Panc1 (cell line): ENCODE data around the gene ANKRA2. TPM values are rescaled to one million over a fixed set of nuclear protein-coding genes. Genes with fewer than 3 reads are reported as not detected.

Source experiments
- ATAC-seq: fragments of 200-7000 bp; cut with Tn5 transposase; 2 replicates; pipeline ENCODE4 v1.9.1; 2020; ENCODE audit warnings: mild to moderate bottlenecking, moderate library complexity
- BruUV-seq: library from RNA; stranded (reverse); fragments of 400-500 nt; replicated peaks from 2 replicates; lab custom pipeline; 2021; lab: Mats Ljungman, UMichigan
- CTCF ChIA-PET: fragments of 300-600 bp; sonication (Branson Sonifier 250); formaldehyde crosslinking; loops from one replicate; lab custom pipeline; 2022; ENCODE audit warnings: antibody characterized with exemption; lab: Charles Lee
- POLR2A ChIA-PET: fragments of 300-600 bp; sonication (Branson Sonifier 250); formaldehyde crosslinking; loops from one replicate; lab custom pipeline; 2022; ENCODE audit warnings: antibody characterized with exemption; lab: Charles Lee
- DNase-seq: peaks from one replicate; pipeline ENCODE4 v3.0.0-alpha.2; 2010; ENCODE audit warnings: low read depth, low spot score
- H3K27ac ChIP-seq: 2 replicates; pipeline ENCODE4 v1.5.1; 2011; ENCODE audit warnings: mild to moderate bottlenecking, low read length, inconsistent platforms
- H3K27me3 ChIP-seq: fragments of 200-500 bp; sonication (Bioruptor generic); 2 replicates; pipeline ENCODE4 v1.6.0; 2014; ENCODE audit warnings: low read length, inconsistent platforms; ENCODE audit not compliant: control insufficient read depth, insufficient read depth
- H3K36me3 ChIP-seq: fragments of 200-500 bp; sonication (Bioruptor generic); 2 replicates; pipeline ENCODE4 v1.5.1; 2014; ENCODE audit warnings: inconsistent platforms, mild to moderate bottlenecking, low read length, moderate library complexity; ENCODE audit not compliant: control insufficient read depth, insufficient read depth
- H3K4me1 ChIP-seq: 2 replicates; pipeline ENCODE4 v1.5.1; 2011; ENCODE audit warnings: inconsistent platforms, mild to moderate bottlenecking, low read length, moderate library complexity; ENCODE audit not compliant: control insufficient read depth, insufficient read depth
- H3K4me3 ChIP-seq, 2 experiments: 2 replicates each; pipeline ENCODE4 v1.5.1; 2011 to 2012; ENCODE audit warnings: low read depth in 2 of 2, low read length in 2 of 2, mild to moderate bottlenecking in 2 of 2, inconsistent platforms in 1 of 2, moderate library complexity in 1 of 2
- H3K9me3 ChIP-seq: fragments of 200-500 bp; sonication (Bioruptor generic); 2 replicates; pipeline ENCODE4 v1.5.1; 2014; ENCODE audit warnings: low read depth, mild to moderate bottlenecking, inconsistent platforms, low read length, moderate library complexity; ENCODE audit not compliant: control insufficient read depth, insufficient read depth
- POLR2AphosphoS5 ChIP-seq: IDR thresholded peaks from 2 replicates; pipeline ENCODE4 v1.6.1; 2012; ENCODE audit warnings: mild to moderate bottlenecking, low read depth, low read length, moderate library complexity
- SIN3A ChIP-seq: IDR thresholded peaks from 2 replicates; pipeline ENCODE4 v1.6.1; 2012; ENCODE audit warnings: low read depth, mild to moderate bottlenecking, low read length, moderate library complexity, borderline replicate concordance; ENCODE audit not compliant: insufficient read depth
- TCF7L2 ChIP-seq: IDR thresholded peaks from 2 replicates; pipeline ENCODE4 v1.6.1; 2011; ENCODE audit warnings: mild to moderate bottlenecking, low read depth, low read length, inconsistent platforms
- in situ Hi-C: cut with HindIII; loops from 2 replicates; pipeline ENCODE4 v1.10.0; 2016; ENCODE audit warnings: low sequenced_read_pairs, low pct_unique_long_range_greater_than_20kb
- intact Hi-C: fragments of 100-400 bp; cut with micrococcal nuclease; formaldehyde crosslinking; loops from one replicate; pipeline ENCODE4 v1.10.0; 2022; ENCODE audit not compliant: unreplicated experiment
- total RNA-seq: library from RNA; stranded (reverse); gene quantifications from one replicate; pipeline ENCODE4 v1.2.1, GENCODE V29; 2021; ENCODE audit not compliant: unreplicated experiment
- TF ChIP-seq, protein P1 (sequence below), 2 experiments: IDR thresholded peaks; 2 replicates each; pipeline ENCODE4 v1.6.1; 2011 to 2012; ENCODE audit warnings: low read depth in 2 of 2, control low read depth in 1 of 2, low read length in 1 of 2, mild to moderate bottlenecking in 1 of 2, moderate library complexity in 1 of 2; ENCODE audit not compliant: insufficient read depth in 1 of 2
- TF ChIP-seq, protein P2 (sequence below): fragments of 450-650 bp; IDR thresholded peaks from 2 replicates; pipeline ENCODE4 v1.5.1; 2017; ENCODE audit warnings: mild to moderate bottlenecking

ANKRA2 gene
- total RNA-seq, 1 experiment from 2014 or later, result 6.7 TPM

DNA sequence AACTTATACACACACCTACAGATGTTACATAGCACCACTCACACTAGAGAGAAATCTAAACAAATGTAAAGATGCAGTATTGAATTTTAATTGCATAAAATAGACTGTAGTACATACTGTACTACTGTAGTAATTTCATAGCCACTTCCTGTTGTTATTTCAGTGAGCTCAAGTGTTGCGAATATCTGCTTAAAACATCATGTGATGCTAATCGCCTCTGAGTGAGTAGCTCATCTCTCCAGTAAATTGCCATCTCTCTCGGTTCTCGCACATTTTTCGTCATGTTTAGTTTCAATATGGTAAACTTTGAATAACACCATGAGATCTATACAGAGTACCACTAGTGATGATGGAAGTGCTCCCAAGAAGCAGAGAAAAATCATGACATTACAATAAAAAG lies 38.6 kb upstream of the ANKRA2 start:
- CTCF ChIA-PET, result no interaction called here
- Histone ChIP-seq H3K27me3 (no peaks in the 10 kb centered on the region), H3K4me3 (no peak overlapping the region), H3K9me3 (peaks cover 8% of the 10 kb centered on the region; the same call in 1 of the 2 replicates), H3K36me3 (no peaks in the 10 kb centered on the region), H3K27ac (no peak overlapping the region), H3K4me1 (peaks cover 17% of the 10 kb centered on the region)
- intact Hi-C loops, result no loop called here
- no peak for DNase-seq
- ATAC-seq, result no peak
- in situ Hi-C loops, result no loop called here
- BruUV-seq, result no TSS peak
- POLR2A ChIA-PET, result no interaction called here
- TF ChIP-seq TCF7L2 (no peak), SIN3A (no peak), POLR2AphosphoS5 (no peak)
- TF ChIP-seq, protein P1, sequence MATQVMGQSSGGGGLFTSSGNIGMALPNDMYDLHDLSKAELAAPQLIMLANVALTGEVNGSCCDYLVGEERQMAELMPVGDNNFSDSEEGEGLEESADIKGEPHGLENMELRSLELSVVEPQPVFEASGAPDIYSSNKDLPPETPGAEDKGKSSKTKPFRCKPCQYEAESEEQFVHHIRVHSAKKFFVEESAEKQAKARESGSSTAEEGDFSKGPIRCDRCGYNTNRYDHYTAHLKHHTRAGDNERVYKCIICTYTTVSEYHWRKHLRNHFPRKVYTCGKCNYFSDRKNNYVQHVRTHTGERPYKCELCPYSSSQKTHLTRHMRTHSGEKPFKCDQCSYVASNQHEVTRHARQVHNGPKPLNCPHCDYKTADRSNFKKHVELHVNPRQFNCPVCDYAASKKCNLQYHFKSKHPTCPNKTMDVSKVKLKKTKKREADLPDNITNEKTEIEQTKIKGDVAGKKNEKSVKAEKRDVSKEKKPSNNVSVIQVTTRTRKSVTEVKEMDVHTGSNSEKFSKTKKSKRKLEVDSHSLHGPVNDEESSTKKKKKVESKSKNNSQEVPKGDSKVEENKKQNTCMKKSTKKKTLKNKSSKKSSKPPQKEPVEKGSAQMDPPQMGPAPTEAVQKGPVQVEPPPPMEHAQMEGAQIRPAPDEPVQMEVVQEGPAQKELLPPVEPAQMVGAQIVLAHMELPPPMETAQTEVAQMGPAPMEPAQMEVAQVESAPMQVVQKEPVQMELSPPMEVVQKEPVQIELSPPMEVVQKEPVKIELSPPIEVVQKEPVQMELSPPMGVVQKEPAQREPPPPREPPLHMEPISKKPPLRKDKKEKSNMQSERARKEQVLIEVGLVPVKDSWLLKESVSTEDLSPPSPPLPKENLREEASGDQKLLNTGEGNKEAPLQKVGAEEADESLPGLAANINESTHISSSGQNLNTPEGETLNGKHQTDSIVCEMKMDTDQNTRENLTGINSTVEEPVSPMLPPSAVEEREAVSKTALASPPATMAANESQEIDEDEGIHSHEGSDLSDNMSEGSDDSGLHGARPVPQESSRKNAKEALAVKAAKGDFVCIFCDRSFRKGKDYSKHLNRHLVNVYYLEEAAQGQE (IDR thresholded peaks at IDR 0.05; ENCODE audit: insufficient read depth in 1 of 2, low read depth in 2 of 2, low read length in 1 of 2), result no peak
- TF ChIP-seq, protein P2, sequence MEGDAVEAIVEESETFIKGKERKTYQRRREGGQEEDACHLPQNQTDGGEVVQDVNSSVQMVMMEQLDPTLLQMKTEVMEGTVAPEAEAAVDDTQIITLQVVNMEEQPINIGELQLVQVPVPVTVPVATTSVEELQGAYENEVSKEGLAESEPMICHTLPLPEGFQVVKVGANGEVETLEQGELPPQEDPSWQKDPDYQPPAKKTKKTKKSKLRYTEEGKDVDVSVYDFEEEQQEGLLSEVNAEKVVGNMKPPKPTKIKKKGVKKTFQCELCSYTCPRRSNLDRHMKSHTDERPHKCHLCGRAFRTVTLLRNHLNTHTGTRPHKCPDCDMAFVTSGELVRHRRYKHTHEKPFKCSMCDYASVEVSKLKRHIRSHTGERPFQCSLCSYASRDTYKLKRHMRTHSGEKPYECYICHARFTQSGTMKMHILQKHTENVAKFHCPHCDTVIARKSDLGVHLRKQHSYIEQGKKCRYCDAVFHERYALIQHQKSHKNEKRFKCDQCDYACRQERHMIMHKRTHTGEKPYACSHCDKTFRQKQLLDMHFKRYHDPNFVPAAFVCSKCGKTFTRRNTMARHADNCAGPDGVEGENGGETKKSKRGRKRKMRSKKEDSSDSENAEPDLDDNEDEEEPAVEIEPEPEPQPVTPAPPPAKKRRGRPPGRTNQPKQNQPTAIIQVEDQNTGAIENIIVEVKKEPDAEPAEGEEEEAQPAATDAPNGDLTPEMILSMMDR, result no peak

DNA sequence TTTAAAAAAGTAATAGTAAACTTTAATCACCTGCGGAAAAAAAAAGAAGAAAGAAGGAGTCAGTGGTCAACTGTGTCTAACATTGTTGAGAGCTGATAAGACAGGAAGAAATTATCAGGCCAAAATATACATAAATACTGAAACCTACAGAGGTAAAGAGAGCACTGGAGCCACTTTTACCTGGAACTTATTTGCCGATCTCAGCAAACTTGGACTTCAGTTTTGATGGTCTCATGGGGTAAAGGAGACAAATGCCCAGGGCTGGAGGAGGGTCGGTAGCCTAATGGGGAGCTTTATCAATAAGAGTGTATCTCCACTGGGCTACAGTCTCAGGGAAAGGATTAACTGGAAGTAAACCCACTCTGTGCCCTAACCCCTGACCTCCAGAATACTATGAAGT lies 33.9 kb upstream of the ANKRA2 start:
- H3K4me1 ChIP-seq, result no peaks in the 10 kb centered on the region
- intact Hi-C loops, result loop anchor here (10.0 kb wide), 1 partner anchor 1045 kb away; the partner anchor contains the start of gene ENC1
- H3K27ac ChIP-seq, result no peak overlapping the region
- no TSS peak for BruUV-seq
- in situ Hi-C loops, result no loop called here
- DNase-seq, result no peak
- TF ChIP-seq, protein P2, result no peak
- TF ChIP-seq POLR2AphosphoS5 (no peak), SIN3A (no peak), TCF7L2 (no peak)
- TF ChIP-seq, protein P1 (IDR thresholded peaks at IDR 0.05; ENCODE audit: insufficient read depth in 1 of 2, low read depth in 2 of 2, low read length in 1 of 2), result no peak
- POLR2A ChIA-PET, result no interaction called here
- H3K27me3 ChIP-seq, result no peaks in the 10 kb centered on the region
- H3K4me3 ChIP-seq, result no peak overlapping the region
- CTCF ChIA-PET, result no interaction called here
- no peak for ATAC-seq
- peaks cover 8% of the 10 kb centered on the region; the same call in 1 of the 2 replicates for H3K9me3 ChIP-seq
- H3K36me3 ChIP-seq, result no peaks in the 10 kb centered on the region
